NCI-H510A treated with DMSO at 0.1 percent for 48 hours (cell line): Measurements from ENCODE around the gene UNC13C.

ENCODE experiments used
- DNase-seq: peaks from one replicate; lab custom pipeline; 2025; lab: John Stamatoyannopoulos, UW

Gene UNC13C

GRCh38 chr15:54026258-54026657 is 48.0 kb downstream of the UNC13C start:
- DNase-seq, result no peak

- DNase-seq, result no peak
Observed at GRCh38 chr15:54026891-54027290, 48.6 kb downstream of the UNC13C start.

- DNase-seq, result no peak
Observed at GRCh38 chr15:54029081-54029480, 50.8 kb downstream of the UNC13C start.

- DNase-seq, result no peak
Observed at GRCh38 chr15:54032066-54032465, 53.8 kb downstream of the UNC13C start.

GRCh38 chr15:54033356-54033860 is 55.2 kb downstream of the UNC13C start:
- DNase-seq, result no peak

GRCh38 chr15:54033869-54034458 is 55.7 kb downstream of the UNC13C start:
- no peak for DNase-seq

- no peak for DNase-seq
Observed at GRCh38 chr15:54035616-54036015, 57.4 kb downstream of the UNC13C start.

- DNase-seq, result no peak
Observed at GRCh38 chr15:54045397-54045796, 67.2 kb downstream of the UNC13C start.

- no peak for DNase-seq
Observed at GRCh38 chr15:54046093-54046492, 67.9 kb downstream of the UNC13C start.

- no peak for DNase-seq
Observed at GRCh38 chr15:54064365-54064764, 86.1 kb downstream of the UNC13C start.

- DNase-seq, result no peak
Observed at GRCh38 chr15:54066403-54066802, 88.2 kb downstream of the UNC13C start.

GRCh38 chr15:54082836-54083492 is 104.7 kb downstream of the UNC13C start:
- no peak for DNase-seq

GRCh38 chr15:54083501-54083900 is 105.3 kb downstream of the UNC13C start:
- DNase-seq, result no peak

- DNase-seq, result no peak
Observed at GRCh38 chr15:54083991-54084390, 105.8 kb downstream of the UNC13C start.

- DNase-seq, result no peak
Observed at GRCh38 chr15:54088837-54089236, 110.6 kb downstream of the UNC13C start.

- no peak for DNase-seq
Observed at GRCh38 chr15:54089776-54090175, 111.5 kb downstream of the UNC13C start.

GRCh38 chr15:54091651-54092050 is 113.4 kb downstream of the UNC13C start:
- DNase-seq, result no peak

- DNase-seq, result no peak
Observed at GRCh38 chr15:54094661-54095060, 116.4 kb downstream of the UNC13C start.

GRCh38 chr15:54097019-54097418 is 118.8 kb downstream of the UNC13C start:
- DNase-seq, result no peak

GRCh38 chr15:54099010-54099409 is 120.8 kb downstream of the UNC13C start:
- DNase-seq, result no peak

GRCh38 chr15:54101664-54102270 is 123.5 kb downstream of the UNC13C start:
- no peak for DNase-seq

- DNase-seq, result no peak
Observed at GRCh38 chr15:54102704-54103103, 124.5 kb downstream of the UNC13C start.

- DNase-seq, result no peak
Observed at GRCh38 chr15:54109014-54109413, 130.8 kb downstream of the UNC13C start.
